ENCODE measurements around the gene G3BP2.
A peak's percentile ranks its signal among the peaks of the same experiment; 100 is the strongest.

Gene G3BP2

DNA sequence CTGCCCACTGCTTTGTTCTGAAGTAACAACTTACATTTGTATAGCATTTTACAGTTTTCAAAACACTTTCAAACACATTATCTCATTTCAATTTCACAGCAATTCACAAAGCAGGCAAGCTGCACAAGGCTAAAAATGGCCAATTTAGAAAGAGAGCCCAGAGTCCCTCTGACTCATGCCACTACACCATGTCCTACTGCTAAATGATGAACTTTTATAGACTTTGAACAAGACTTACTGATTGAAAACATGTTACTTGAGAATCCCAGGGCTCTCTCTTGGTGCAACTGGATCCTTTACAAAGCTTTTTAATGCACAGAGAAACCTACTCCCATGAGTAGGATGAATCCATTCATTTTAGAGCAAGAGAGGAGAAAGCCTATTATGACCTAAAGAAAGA is 5.8 kb upstream of the G3BP2 start:
- Histone ChIP-seq H3K27ac (ENCODE audit: low read length) (no peak overlapping the region), H3K4me1 (ENCODE audit: low read length) (peaks cover 4% of the 10 kb centered on the region), H3K4me3 (ENCODE audit: low read length) (no peak overlapping the region), H3K27me3 (ENCODE audit: low read depth, low read length) (no peaks in the 10 kb centered on the region), H3K9me3 (ENCODE audit: insufficient read depth, low read length) (no peaks in the 10 kb centered on the region), H3K36me3 (replicated peaks; ENCODE audit: low read depth, low read length) (no peaks in the 10 kb centered on the region), H4K20me1 (ENCODE audit: insufficient read depth, low read length) (no peaks in the 10 kb centered on the region), H2AFZ (ENCODE audit: low read depth, low read length) (no peak overlapping the region), H3K9ac (ENCODE audit: low read length) (no peak overlapping the region), H3K79me2 (ENCODE audit: low read length) (peaks cover 4% of the 10 kb centered on the region), H3K4me2 (ENCODE audit: low read length) (no peak overlapping the region)
- TF ChIP-seq CTCF (IDR thresholded peaks at IDR 0.05; ENCODE audit: low read depth, low read length): no peak
- TF ChIP-seq EZH2phosphoT487 (IDR thresholded peaks at IDR 0.05; ENCODE audit: low read depth): no peak

DNA sequence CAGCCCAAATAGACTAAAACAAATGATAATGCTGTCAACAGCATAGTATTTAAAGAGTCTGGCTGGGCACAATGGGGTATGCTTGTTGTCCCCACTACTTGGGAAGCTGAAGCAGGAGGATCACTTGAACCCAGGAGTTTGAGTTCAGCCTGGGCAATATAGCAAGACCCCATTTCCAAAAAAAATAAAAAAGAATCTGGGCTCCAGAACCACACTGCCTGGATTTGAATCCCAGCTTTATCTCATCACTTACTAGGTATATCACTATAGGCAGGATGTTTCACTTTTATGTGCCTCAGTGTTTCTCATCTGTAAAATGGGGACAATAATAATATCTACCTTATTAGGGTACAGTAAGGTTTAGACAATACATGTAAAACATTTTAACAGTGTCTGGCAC is 5.3 kb upstream of the G3BP2 start:
- H4K20me1 ChIP-seq (ENCODE audit: insufficient read depth, low read length): no peaks in the 10 kb centered on the region
- no peak overlapping the region for H3K4me3 ChIP-seq (ENCODE audit: low read length)
- H3K27me3 ChIP-seq (ENCODE audit: low read depth, low read length): no peaks in the 10 kb centered on the region
- no peaks in the 10 kb centered on the region for H3K9me3 ChIP-seq (ENCODE audit: insufficient read depth, low read length)
- H2AFZ ChIP-seq (ENCODE audit: low read depth, low read length): no peak overlapping the region
- H3K4me2 ChIP-seq (ENCODE audit: low read length): no peak overlapping the region
- H3K4me1 ChIP-seq (ENCODE audit: low read length): peaks cover 5% of the 10 kb centered on the region
- no peak for TF ChIP-seq CTCF (IDR thresholded peaks at IDR 0.05; ENCODE audit: low read depth, low read length)
- TF ChIP-seq EZH2phosphoT487 (IDR thresholded peaks at IDR 0.05; ENCODE audit: low read depth): no peak
- no peak overlapping the region for H3K9ac ChIP-seq (ENCODE audit: low read length)
- H3K36me3 ChIP-seq (replicated peaks; ENCODE audit: low read depth, low read length): no peaks in the 10 kb centered on the region
- no peak overlapping the region for H3K27ac ChIP-seq (ENCODE audit: low read length)
- H3K79me2 ChIP-seq (ENCODE audit: low read length): peaks cover 6% of the 10 kb centered on the region

- H3K36me3 ChIP-seq (replicated peaks; ENCODE audit: low read depth, low read length): no peaks in the 10 kb centered on the region
- H3K4me2 ChIP-seq (ENCODE audit: low read length): no peak overlapping the region
- peaks cover 22% of the 10 kb centered on the region for H4K20me1 ChIP-seq (ENCODE audit: insufficient read depth, low read length)
- H3K4me3 ChIP-seq (ENCODE audit: low read length): no peak overlapping the region
- no peak overlapping the region for H3K9ac ChIP-seq (ENCODE audit: low read length)
- no peak overlapping the region for H2AFZ ChIP-seq (ENCODE audit: low read depth, low read length)
- H3K27me3 ChIP-seq (ENCODE audit: low read depth, low read length): no peaks in the 10 kb centered on the region
- H3K9me3 ChIP-seq (ENCODE audit: insufficient read depth, low read length): no peaks in the 10 kb centered on the region
- H3K4me1 ChIP-seq (ENCODE audit: low read length): peaks cover 22% of the 10 kb centered on the region
- TF ChIP-seq CTCF (IDR thresholded peaks at IDR 0.05; ENCODE audit: low read depth, low read length) (no peak), EZH2phosphoT487 (IDR thresholded peaks at IDR 0.05; ENCODE audit: low read depth) (no peak)
- peaks cover 37% of the 10 kb centered on the region for H3K79me2 ChIP-seq (ENCODE audit: low read length)
- no peak overlapping the region for H3K27ac ChIP-seq (ENCODE audit: low read length)
These were observed 1.9 kb upstream of the G3BP2 start for GRCh38 chr4:75675004-75675531.

- peaks cover 48% of the 10 kb centered on the region for H3K79me2 ChIP-seq (ENCODE audit: low read length)
- H3K4me1 ChIP-seq (ENCODE audit: low read length): peaks cover 27% of the 10 kb centered on the region
These were observed 733 bp upstream of the G3BP2 start for GRCh38 chr4:75673959-75674328.

More at GRCh38 chr4:75673959-75674328, 733 bp upstream of the G3BP2 start:
- no peaks in the 10 kb centered on the region for H3K36me3 ChIP-seq (replicated peaks; ENCODE audit: low read depth, low read length)
- peak overlapping the region; percentile 87 for H3K4me3 ChIP-seq (ENCODE audit: low read length)
- H3K4me2 ChIP-seq (ENCODE audit: low read length): peak overlapping the region; percentile 98
- no peaks in the 10 kb centered on the region for H3K27me3 ChIP-seq (ENCODE audit: low read depth, low read length)
- H4K20me1 ChIP-seq (ENCODE audit: insufficient read depth, low read length): peaks cover 33% of the 10 kb centered on the region
- TF ChIP-seq EZH2phosphoT487 (IDR thresholded peaks at IDR 0.05; ENCODE audit: low read depth) (no peak), CTCF (IDR thresholded peaks at IDR 0.05; ENCODE audit: low read depth, low read length) (no peak)
- no peaks in the 10 kb centered on the region for H3K9me3 ChIP-seq (ENCODE audit: insufficient read depth, low read length)
- H3K27ac ChIP-seq (ENCODE audit: low read length): peak overlapping the region; percentile 85
- H3K9ac ChIP-seq (ENCODE audit: low read length): peak overlapping the region; percentile 88
- H2AFZ ChIP-seq (ENCODE audit: low read depth, low read length): peak overlapping the region; percentile 67
